Esophagus squamous epithelium (tissue), 4 donors: Measurements from ENCODE around the gene CEMP1.

Source experiments
- CTCF ChIP-seq, 6 experiments: fragments of 450-650 bp in 4 of 6; fragments of 200-600 bp in 2 of 6; sonication (generic) in 2 of 6; IDR thresholded peaks; one replicate each; pipeline ENCODE4 v1.5.1; 2016 to 2019; ENCODE audit warnings: antibody characterized with exemption in 6 of 6, mild to moderate bottlenecking in 4 of 6, moderate library complexity in 4 of 6
- POLR2A ChIP-seq, 4 donors: fragments of 450-650 bp; IDR thresholded peaks; one replicate each; pipeline ENCODE4 v1.6.1; 2017; ENCODE audit warnings: antibody characterized with exemption in 4 of 4, mild to moderate bottlenecking in 4 of 4, moderate library complexity in 3 of 4

- TF ChIP-seq CTCF (IDR thresholded peaks at IDR 0.05) (no peak), POLR2A (IDR thresholded peaks at IDR 0.05) (no peak)
Measured at GRCh38 chr16:2490190-2491105, 40.8 kb downstream of the CEMP1 start.
